Mesendoderm (in vitro differentiated cells): Measurements from ENCODE around the gene FILIP1. TPM values are rescaled to one million over a fixed set of nuclear protein-coding genes. Genes with fewer than 3 reads are reported as not detected.

Experiments used
- DNase-seq: peaks from one replicate; pipeline ENCODE4 v3.0.0; 2013
- H2AK5ac ChIP-seq: 2 replicates; pipeline ENCODE4 v1.6.1; 2013; ENCODE audit warnings: low read length, inconsistent platforms
- H2BK120ac ChIP-seq: 2 replicates; pipeline ENCODE4 v1.6.1; 2013; ENCODE audit warnings: low read depth, mild to moderate bottlenecking, low read length, moderate library complexity, mixed read lengths
- H2BK15ac ChIP-seq: replicated peaks from 2 replicates; pipeline ENCODE4 v1.6.1; 2013; ENCODE audit warnings: low read depth, mild to moderate bottlenecking, moderate library complexity
- H2BK5ac ChIP-seq: 2 replicates; pipeline ENCODE4 v1.6.1; 2013; ENCODE audit warnings: low read length, inconsistent platforms
- H3K18ac ChIP-seq: 2 replicates; pipeline ENCODE4 v1.6.1; 2013; ENCODE audit warnings: mild to moderate bottlenecking, low read length, mixed read lengths
- H3K23ac ChIP-seq: one replicate; pipeline ENCODE4 v1.6.1; 2013; ENCODE audit warnings: low read length
- H3K27ac ChIP-seq: 2 replicates; pipeline ENCODE4 v1.5.1; 2013; ENCODE audit warnings: low read depth, mild to moderate bottlenecking, inconsistent platforms, low read length, moderate library complexity
- H3K27me3 ChIP-seq: 2 replicates; pipeline ENCODE4 v1.6.1; 2013; ENCODE audit warnings: low read length, control low read depth, mild to moderate bottlenecking, inconsistent platforms; ENCODE audit not compliant: insufficient read depth, poor library complexity
- H3K36me3 ChIP-seq: 2 replicates; pipeline ENCODE4 v1.6.1; 2013; ENCODE audit warnings: low read length, inconsistent platforms; ENCODE audit not compliant: control insufficient read depth, insufficient read depth
- H3K4ac ChIP-seq: one replicate; pipeline ENCODE4 v1.6.1; 2013; ENCODE audit warnings: low read depth, mild to moderate bottlenecking, low read length, moderate library complexity
- H3K4me1 ChIP-seq: 2 replicates; pipeline ENCODE4 v1.6.1; 2013; ENCODE audit warnings: low read depth, low read length, inconsistent platforms; ENCODE audit not compliant: control insufficient read depth
- H3K4me2 ChIP-seq: 2 replicates; pipeline ENCODE4 v1.6.1; 2013; ENCODE audit warnings: low read length
- H3K4me3 ChIP-seq: 2 replicates; pipeline ENCODE4 v1.5.1; 2013; ENCODE audit warnings: mild to moderate bottlenecking, low read length
- H3K56ac ChIP-seq: one replicate; pipeline ENCODE4 v1.6.1; 2013; ENCODE audit warnings: low read length
- H3K79me1 ChIP-seq: 2 replicates; pipeline ENCODE4 v1.6.1; 2013; ENCODE audit warnings: low read length, inconsistent platforms
- H3K79me2 ChIP-seq: 2 replicates; pipeline ENCODE4 v1.6.1; 2013; ENCODE audit warnings: mild to moderate bottlenecking, low read length; ENCODE audit not compliant: control insufficient read depth, insufficient read depth
- H3K9ac ChIP-seq: 2 replicates; pipeline ENCODE4 v1.6.1; 2013; ENCODE audit warnings: low read length, inconsistent platforms
- H4K5ac ChIP-seq: one replicate; pipeline ENCODE4 v1.6.1; 2013; ENCODE audit warnings: low read length
- H4K8ac ChIP-seq: one replicate; pipeline ENCODE4 v1.6.1; 2013; ENCODE audit warnings: low read depth, mild to moderate bottlenecking, control low read depth, low read length, moderate library complexity
- WGBS: extraction: QIAGEN DNeasy Blood & Tissue Kit; methylation state at CpG from one replicate; pipeline ENCODE4 v1.1.7; 2013; ENCODE audit warnings: low lambda C conversion rate, missing lambda C conversion rate; ENCODE audit not compliant: insufficient coverage; ENCODE audit errors: extremely low coverage; 5-methylcytosine and 5-hydroxymethylcytosine counted together
- small RNA-seq: library from polyadenylated mRNA; stranded (forward); fragments of <200 nt; extraction: miRNeasy Mini kit (QIAGEN cat#:217004); gene quantifications from one replicate; pipeline ENCODE3, GENCODE V24; 2013; ENCODE audit not compliant: insufficient read depth

FILIP1 gene

DNA sequence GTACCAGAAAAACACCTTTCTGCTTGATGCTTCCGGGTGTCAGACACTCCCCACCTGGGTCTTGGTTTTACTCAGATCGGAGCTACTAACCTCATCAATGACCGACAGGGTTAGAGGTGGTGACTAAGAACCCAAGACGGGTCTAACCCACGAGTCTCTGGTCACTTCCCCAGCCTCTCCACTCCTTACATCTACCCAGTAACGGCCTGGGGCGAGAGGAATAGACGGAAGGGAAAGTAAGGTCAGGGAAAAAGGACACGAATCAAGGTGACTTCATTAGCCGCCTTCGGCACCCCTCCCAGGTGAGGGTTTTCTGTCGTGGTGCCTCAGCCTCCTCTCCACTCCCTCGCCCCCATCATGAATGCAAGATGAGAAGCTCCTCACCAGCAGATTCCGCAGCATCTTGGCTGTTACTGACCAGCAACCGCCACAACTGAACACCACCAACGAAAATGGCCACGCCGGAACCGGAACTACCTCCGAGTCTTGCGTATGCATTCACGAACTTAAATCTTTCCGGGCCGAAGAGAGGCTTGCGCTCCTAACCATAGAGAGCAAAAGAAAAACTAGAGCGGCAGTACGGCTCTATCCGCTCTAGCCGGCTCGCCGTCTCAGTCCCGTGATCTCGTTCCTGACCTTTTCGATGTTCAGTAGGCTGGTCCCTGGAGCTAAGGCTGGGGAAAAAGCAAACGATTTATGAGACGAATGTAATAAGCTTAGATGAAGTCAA is 250.1 kb downstream of the FILIP1 start, which contains the start of gene COX7A2:
Gene COX7A2 (minus strand): TSS at position 469 of the 730 bp plus-strand sequence. CDS start 67 bp downstream, at position 402.
- WGBS, result no CpG with 5 or more reads among the region's 36 CpGs
- H2BK5ac ChIP-seq, result peak within 1 kb of the TSS; percentile 3

More for the DNA sequence above, 250.1 kb downstream of the FILIP1 start, which contains the start of gene COX7A2:
- H3K79me2 ChIP-seq, result peaks cover 12% of the 10 kb centered on the region
- H3K4me3 ChIP-seq, result peak within 1 kb of the TSS; percentile 93
- H3K79me1 ChIP-seq, result no peaks in the 10 kb centered on the region
- H3K27me3 ChIP-seq, result no peaks in the 10 kb centered on the region
- H3K4me2 ChIP-seq, result peak within 1 kb of the TSS; percentile 83
- peak within 1 kb of the TSS; percentile 43 for H4K8ac ChIP-seq
- H3K27ac ChIP-seq, result peak within 1 kb of the TSS; percentile 67
- H4K5ac ChIP-seq, result peak within 1 kb of the TSS; percentile 3
- no peaks in the 10 kb centered on the region for H3K4me1 ChIP-seq
- peak; percentile 99 for DNase-seq
- peak within 1 kb of the TSS; percentile 88 for H3K56ac ChIP-seq
- H3K36me3 ChIP-seq, result peaks cover 2% of the 10 kb centered on the region
- H3K23ac ChIP-seq, result no peak within 1 kb of the TSS
- no peak within 1 kb of the TSS for H2AK5ac ChIP-seq
- H3K18ac ChIP-seq, result peak within 1 kb of the TSS; percentile 78
- no peak within 1 kb of the TSS for H2BK120ac ChIP-seq
- H2BK15ac ChIP-seq, result no peak within 1 kb of the TSS
- peak within 1 kb of the TSS; percentile 90 for H3K9ac ChIP-seq
- H3K4ac ChIP-seq, result peak within 1 kb of the TSS; percentile 5

Small RNAs within 50 kb of the gene (small RNA-seq; reads per million reads assigned to genes)
- not detected for gene MIR4463
- gene RF00012, result not detected
- not detected for gene RNU1-34P
